ENCODE results near the gene NATD1. TPM values are rescaled to one million over a fixed set of nuclear protein-coding genes. Genes with fewer than 3 reads are reported as not detected.
A peak's percentile ranks its signal among the peaks of the same experiment; 100 is the strongest.

The NATD1 gene
- total RNA-seq, 2 donors from 2014 or later, result 3.1 to 5.6 TPM

DNA sequence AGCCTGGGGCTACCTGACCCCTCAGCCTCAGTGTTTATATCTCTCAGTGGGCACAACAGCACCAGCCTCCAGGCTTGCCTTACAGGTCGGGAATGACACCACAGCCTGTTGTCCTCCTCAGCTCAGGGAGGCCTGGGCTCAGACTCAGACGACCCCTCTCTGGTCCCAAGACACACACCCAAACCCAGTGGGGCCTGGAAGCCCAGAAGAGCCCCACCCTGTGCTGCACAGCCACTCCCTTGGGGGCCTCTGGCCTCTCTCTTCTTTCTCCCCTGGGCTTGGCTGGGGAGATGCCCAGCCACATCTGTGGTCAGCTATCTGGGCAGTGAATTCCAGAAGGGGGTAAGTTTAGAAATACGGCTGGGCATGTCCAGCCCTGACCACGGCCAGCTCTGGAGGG lies 2.4 kb downstream of the NATD1 start:
- DNase-seq, result no peak
- intact Hi-C loops (cut with DNase I, micrococcal nuclease), result no loop called here
- no peak for ATAC-seq

DNA sequence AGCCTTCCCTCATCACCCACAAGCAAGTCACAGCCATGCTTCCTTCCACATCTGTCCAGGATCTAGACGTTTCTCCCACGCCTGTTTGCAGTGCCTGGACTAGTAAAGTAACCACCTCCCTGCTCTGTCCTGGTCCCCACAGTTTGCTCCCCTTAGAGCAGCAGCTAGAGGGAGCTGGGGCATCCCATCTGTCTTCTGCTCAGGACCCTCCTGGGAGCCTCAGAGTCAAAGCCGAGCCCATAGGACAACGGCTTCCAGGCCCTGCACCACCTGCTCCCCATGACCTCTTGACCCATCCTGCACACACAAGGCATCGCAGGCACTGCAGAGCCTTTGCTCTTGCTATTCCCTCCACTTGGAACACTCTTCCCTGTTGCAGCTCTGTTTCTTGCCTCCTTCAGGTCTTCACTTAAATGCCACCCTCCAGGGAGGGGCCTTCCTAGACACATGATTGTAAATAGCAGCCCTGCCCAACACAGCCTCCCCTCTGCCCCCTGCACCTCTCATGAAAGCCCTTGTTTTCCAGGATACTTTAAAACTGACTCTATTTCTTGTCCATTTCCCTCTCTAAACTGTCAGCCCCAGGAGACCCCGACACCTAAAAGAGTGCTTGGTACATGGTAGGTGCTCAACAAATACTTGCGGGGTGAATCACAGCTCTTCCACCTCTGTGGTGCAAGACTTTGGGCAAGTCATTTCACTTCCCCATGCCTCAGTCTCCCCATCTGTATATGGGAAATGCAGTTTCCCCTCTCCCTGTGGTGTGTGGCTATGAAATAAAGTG lies 3.1 kb downstream of the NATD1 start:
- ATAC-seq, result no peak
- DNase-seq, result no peak
- intact Hi-C loops (cut with DNase I, micrococcal nuclease), result no loop called here

GRCh38 chr17:21249086-21249795 lies 4.0 kb downstream of the NATD1 start:
- no peak for ATAC-seq
- DNase-seq, result no peak

DNA sequence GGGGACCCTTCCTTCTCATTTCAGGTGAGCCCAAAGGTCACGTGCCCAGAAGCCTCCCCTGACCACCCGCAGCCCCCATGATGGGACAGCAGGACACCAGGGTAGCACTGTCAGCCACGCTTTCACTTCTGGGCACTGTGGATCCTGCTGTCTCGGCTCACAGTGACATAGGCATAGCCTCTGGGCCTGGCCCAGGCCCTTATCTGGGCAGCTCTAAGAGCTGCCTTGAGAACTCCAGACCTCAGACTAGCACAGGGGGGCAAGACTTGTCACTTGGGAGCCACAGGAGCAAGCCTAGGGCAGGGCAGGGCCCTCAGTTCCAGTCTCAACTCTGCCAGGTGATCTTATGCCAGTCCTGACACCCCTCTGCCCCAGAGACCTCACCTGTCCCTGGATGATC lies 4.7 kb downstream of the NATD1 start:
- ATAC-seq, result no peak
- intact Hi-C loops (cut with DNase I, micrococcal nuclease), result no loop called here
- DNase-seq, result no peak

More at GRCh38 chr17:21249086-21249795, 4.0 kb downstream of the NATD1 start:
- intact Hi-C loops (cut with DNase I, micrococcal nuclease), result no loop called here

GRCh38 chr17:21247552-21248258 lies 5.5 kb downstream of the NATD1 start:
- DNase-seq (no peak), ATAC-seq (no peak)
- intact Hi-C loops (cut with DNase I, micrococcal nuclease), result no loop called here

GRCh38 chr17:21246698-21247097 lies 6.5 kb downstream of the NATD1 start:
- no peak for DNase-seq
- intact Hi-C loops (cut with DNase I, micrococcal nuclease), result no loop called here
- no peak for ATAC-seq

GRCh38 chr17:21245639-21246084 lies 7.5 kb downstream of the NATD1 start:
- no peak for ATAC-seq
- intact Hi-C loops (cut with DNase I, micrococcal nuclease), result no loop called here
- DNase-seq, result no peak

DNA sequence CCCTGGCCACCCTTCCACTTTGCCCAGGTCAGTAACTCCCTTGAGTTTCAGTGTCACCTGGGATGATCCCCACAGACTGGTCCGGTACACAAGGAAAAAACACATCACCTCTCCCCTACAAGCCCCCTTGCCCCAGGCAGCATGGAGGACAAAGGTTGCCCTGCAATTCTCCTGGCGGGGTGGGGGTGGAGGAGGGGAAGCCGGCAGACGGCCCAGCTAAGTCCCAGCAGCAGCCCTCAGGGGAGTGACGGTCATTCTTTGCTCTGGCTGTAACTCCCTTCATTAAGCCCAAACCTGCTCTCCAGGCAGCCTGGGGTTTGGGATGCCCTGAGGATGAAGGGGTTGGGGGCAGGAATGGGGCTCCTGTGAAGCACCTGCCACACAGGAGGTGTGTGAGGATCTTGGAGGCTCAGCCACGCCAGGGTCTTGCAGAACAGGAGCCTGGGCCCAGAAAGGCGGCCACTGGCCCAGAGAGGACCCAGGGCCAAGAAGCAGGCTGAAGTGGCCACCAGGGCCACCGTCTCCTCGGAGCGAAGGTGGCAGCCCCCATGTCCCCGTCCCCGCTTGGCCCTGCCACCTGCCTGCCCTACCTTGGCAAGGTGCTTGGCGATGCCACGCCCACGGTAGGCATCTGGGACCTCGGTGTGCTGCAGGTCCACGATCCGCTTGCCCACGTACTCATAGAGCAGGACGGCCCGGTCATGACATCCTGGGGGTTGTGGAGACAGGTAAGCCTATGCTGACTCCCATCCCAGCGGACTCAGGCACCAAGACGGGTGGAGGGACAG lies 9.5 kb downstream of the NATD1 start:
- ATAC-seq, result no peak
- intact Hi-C loops (cut with DNase I, micrococcal nuclease), result no loop called here
- DNase-seq, result no peak

- DNase-seq (no peak), ATAC-seq (no peak)
- intact Hi-C loops (cut with DNase I, micrococcal nuclease), result no loop called here
Measured at GRCh38 chr17:21242780-21243515, 10.3 kb downstream of the NATD1 start.

- ATAC-seq (no peak), DNase-seq (no peak)
- intact Hi-C loops (cut with DNase I, micrococcal nuclease), result no loop called here
Measured at GRCh38 chr17:21242026-21242697, 11.0 kb downstream of the NATD1 start.

GRCh38 chr17:21241564-21241963 lies 11.6 kb downstream of the NATD1 start:
- DNase-seq, result no peak
- no peak for ATAC-seq
- intact Hi-C loops (cut with DNase I, micrococcal nuclease), result no loop called here

DNA sequence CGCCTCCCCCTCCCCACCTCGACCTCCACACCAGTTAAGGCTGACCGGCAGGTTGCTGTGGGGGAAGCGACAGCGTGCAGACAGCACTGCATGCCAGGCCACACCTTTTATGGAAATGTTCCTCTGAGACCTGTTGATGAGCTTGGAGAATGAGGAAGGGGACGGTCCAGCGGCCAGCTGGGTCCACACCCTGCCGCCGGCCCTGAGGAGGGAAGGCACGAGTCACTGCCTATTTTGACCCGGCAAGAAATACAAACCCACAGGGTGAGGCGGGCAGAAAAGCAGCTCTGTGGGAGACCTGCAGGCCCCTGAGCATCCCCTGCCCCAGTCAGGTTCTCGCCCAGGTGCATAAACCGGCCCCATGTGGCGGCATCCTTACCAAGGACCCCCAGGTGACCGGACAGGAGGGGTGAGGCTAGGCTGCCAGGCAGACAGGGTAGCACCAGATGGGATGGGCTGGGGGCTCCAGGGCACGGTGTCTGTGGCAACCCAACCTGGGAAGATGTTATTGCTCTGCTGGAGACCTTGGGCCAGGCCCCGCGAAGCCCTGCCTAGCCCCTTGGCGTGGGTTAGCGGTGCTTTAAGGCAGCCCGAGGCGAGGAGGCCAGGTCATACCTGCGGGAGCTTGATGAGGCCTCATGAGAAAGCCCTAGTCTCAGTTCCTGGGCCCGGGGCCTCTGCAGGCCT lies 12.7 kb downstream of the NATD1 start:
- ATAC-seq (no peak), DNase-seq (no peak)
- intact Hi-C loops (cut with DNase I, micrococcal nuclease), result no loop called here

DNA sequence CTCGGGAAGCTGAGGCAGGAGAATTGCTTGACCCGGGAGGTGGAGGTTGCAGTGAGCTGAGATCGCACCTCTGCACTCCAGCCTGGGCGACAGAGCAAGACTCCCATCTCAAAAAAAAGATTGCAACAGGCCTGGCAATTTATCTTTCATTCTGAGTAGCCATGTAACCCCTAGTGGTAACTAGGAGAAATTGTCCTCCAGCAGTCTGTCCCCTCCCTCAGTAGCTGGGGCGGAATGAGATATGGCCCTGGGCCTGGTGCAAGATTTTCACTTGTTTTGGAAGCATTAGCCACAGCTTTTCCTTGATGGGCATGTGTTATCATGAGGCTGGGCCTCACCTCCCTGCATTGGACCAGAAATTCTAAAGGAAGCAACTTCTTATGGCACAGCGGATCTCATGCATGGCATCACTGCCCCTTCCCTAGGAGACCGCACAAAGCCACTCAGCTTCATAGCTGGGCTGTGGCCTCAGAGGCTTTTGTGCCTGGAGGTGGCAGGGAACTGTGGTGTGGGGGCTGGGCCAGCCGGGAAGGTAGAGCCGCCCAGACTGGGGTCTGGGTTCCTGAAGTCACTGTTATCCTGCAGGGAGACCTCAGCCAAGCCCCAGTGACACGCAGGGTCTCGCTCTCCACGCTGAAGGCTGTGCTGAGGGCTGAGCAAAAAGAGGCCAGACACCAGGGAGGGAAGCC lies 13.4 kb downstream of the NATD1 start:
- peak; percentile 68 for ATAC-seq
- intact Hi-C loops (cut with DNase I, micrococcal nuclease), result no loop called here
- DNase-seq, result no peak

DNA sequence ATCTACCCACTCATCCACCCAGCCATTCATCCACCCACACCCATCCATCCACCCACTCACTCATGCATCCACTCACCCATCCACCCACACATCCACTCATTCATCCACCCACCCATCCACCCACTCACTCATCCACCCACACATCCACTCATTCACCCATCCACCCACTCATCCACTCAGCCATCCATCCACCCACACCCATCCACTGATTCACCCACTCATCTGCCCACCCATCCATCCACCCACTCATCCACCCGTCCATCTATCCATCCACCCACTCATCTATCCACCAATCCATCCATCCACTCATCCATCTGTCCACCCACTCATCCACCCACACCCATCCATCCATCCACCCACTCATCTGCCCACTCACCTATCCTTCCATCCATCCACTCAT lies 17.3 kb downstream of the NATD1 start:
- ATAC-seq (no peak), DNase-seq (no peak)
- intact Hi-C loops (cut with DNase I, micrococcal nuclease), result no loop called here

- intact Hi-C loops (cut with DNase I, micrococcal nuclease), result no loop called here
- DNase-seq (no peak), ATAC-seq (peak; percentile 37)
Measured at GRCh38 chr17:21233581-21234347, 19.4 kb downstream of the NATD1 start.
